ENCODE results near the gene RBMX.

RBMX gene

DNA sequence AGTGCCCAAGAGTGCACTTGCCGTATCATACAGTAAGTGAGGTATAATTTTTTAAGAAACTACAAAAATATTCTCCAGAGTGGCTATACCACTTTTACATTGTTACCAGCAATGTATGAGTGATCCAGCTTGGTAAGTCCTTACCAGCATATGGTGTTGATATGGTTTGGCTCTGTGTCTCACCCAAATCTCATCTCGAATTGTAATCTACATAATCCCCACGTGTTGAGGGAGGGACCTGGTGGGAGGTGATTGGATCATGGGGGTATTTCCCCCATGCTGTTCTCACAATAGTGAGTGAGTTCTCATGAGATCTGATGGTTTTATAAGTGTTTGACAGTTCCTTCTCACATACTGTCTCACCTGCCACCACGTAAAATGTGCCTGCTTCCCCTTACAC is 44.8 kb downstream of the RBMX start:
- DNase-seq (ENCODE audit: low spot score) = no peak

DNA sequence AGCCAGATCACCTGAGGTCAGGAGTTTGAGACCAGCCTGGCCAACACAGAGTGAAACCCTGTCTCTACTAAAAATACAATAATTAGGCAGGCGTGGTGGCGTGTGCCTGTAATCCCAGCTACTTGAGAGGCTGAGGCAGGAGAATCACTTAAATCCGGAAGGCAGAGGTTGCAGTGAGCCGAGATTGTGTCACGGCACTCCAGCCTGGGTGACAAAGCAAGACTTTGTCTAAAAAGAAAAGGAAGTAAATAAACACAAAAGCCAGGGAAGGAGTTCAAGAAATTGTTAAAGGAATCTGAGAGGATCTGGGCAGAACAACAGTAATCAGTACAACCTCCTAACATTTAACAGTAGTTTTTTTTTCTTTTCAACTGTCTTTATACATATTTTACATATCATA is 51.1 kb downstream of the RBMX start:
- DNase-seq (ENCODE audit: low spot score) = no peak

DNA sequence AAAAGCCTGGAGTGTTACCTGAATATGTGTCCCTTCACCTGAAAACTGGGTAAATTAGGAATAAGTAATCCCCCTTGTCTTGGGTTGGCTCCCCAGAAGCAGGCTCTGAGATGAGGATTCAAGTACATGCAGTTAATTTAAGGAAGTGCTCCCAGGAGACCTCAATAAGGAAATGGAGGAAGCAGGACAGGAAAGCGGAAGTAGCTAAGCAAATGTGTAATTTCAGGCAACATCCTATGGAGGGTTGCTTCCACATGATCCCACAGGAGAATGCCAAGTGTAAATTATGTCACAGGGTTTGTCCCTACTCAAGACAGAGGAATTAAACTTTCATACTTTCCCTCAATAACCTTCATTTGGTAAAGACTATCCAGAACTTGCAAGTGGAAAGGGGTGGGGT is 51.7 kb downstream of the RBMX start:
- DNase-seq (ENCODE audit: low spot score) = no peak

GRCh38 chrX:136827026-136827425 is 53.5 kb downstream of the RBMX start:
- DNase-seq (ENCODE audit: low spot score) = peak; percentile 37

DNA sequence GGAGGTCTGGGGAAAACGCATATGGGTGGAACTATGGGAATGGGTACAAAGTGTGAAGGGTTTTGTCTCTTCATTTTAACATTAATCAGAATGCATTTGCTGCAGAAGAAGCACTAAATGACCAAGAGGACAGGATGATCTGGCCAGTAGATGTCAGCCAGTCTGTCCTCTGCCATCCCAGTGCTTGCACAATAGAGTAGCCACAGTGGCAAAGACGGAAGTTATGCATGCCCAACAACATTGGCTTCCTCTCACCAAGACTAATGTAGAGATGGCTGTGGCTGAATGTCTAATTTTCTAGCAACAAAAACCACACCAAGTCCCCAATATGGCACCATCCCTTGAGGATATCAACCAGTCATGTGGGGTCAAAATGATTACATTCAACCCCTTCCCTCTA is 54.8 kb downstream of the RBMX start:
- DNase-seq (ENCODE audit: low spot score) = no peak
